PFSK-1 (cell line): ENCODE results near the gene IRAK1.

Experiments
- FOXP2 ChIP-seq: optimal IDR thresholded peaks from 2 replicates; pipeline ENCODE3; 2011; ENCODE audit warnings: borderline replicate concordance, control low read depth, inconsistent platforms; ENCODE audit not compliant: insufficient read depth; ENCODE audit errors: extremely low read length, extremely low read depth
- POLR2AphosphoS5 ChIP-seq: IDR thresholded peaks from 2 replicates; pipeline ENCODE4 v1.6.1; 2012; ENCODE audit warnings: low read depth, mild to moderate bottlenecking, control low read depth, low read length, moderate library complexity
- SIN3A ChIP-seq: IDR thresholded peaks from 2 replicates; pipeline ENCODE4 v1.6.1; 2012; ENCODE audit warnings: mild to moderate bottlenecking, low read length, moderate library complexity, borderline replicate concordance; ENCODE audit not compliant: insufficient read depth
- TAF1 ChIP-seq: IDR thresholded peaks from 2 replicates; pipeline ENCODE4 v1.6.1; 2012; ENCODE audit warnings: low read length, control low read depth, borderline replicate concordance; ENCODE audit not compliant: insufficient read depth
- TF ChIP-seq, protein P1 (sequence below), 2 experiments: IDR thresholded peaks; 2 replicates each; pipeline versions ENCODE4 v1.6.1 to v1.8.0; 2011 to 2012; ENCODE audit warnings: low read depth in 2 of 2, low read length in 2 of 2, control low read depth in 1 of 2, inconsistent platforms in 1 of 2, mild to moderate bottlenecking in 1 of 2, moderate library complexity in 1 of 2; ENCODE audit not compliant: insufficient read depth in 1 of 2

Gene IRAK1

GRCh38 chrX:154040863-154041262, 21.2 kb upstream of the IRAK1 start:
- no peak for TF ChIP-seq POLR2AphosphoS5
- TF ChIP-seq FOXP2 = no peak
- TF ChIP-seq SIN3A = no peak
- no peak for TF ChIP-seq TAF1
- TF ChIP-seq, protein P1, sequence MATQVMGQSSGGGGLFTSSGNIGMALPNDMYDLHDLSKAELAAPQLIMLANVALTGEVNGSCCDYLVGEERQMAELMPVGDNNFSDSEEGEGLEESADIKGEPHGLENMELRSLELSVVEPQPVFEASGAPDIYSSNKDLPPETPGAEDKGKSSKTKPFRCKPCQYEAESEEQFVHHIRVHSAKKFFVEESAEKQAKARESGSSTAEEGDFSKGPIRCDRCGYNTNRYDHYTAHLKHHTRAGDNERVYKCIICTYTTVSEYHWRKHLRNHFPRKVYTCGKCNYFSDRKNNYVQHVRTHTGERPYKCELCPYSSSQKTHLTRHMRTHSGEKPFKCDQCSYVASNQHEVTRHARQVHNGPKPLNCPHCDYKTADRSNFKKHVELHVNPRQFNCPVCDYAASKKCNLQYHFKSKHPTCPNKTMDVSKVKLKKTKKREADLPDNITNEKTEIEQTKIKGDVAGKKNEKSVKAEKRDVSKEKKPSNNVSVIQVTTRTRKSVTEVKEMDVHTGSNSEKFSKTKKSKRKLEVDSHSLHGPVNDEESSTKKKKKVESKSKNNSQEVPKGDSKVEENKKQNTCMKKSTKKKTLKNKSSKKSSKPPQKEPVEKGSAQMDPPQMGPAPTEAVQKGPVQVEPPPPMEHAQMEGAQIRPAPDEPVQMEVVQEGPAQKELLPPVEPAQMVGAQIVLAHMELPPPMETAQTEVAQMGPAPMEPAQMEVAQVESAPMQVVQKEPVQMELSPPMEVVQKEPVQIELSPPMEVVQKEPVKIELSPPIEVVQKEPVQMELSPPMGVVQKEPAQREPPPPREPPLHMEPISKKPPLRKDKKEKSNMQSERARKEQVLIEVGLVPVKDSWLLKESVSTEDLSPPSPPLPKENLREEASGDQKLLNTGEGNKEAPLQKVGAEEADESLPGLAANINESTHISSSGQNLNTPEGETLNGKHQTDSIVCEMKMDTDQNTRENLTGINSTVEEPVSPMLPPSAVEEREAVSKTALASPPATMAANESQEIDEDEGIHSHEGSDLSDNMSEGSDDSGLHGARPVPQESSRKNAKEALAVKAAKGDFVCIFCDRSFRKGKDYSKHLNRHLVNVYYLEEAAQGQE (IDR thresholded peaks at IDR 0.05; ENCODE audit: insufficient read depth in 1 of 2, low read depth in 2 of 2, low read length in 2 of 2) = no peak

GRCh38 chrX:154040307-154040756, 20.6 kb upstream of the IRAK1 start:
- TF ChIP-seq FOXP2 (no peak), TAF1 (no peak), POLR2AphosphoS5 (no peak), SIN3A (no peak)
- TF ChIP-seq, protein P1 (IDR thresholded peaks at IDR 0.05; ENCODE audit: insufficient read depth in 1 of 2, low read depth in 2 of 2, low read length in 2 of 2) = no peak

DNA sequence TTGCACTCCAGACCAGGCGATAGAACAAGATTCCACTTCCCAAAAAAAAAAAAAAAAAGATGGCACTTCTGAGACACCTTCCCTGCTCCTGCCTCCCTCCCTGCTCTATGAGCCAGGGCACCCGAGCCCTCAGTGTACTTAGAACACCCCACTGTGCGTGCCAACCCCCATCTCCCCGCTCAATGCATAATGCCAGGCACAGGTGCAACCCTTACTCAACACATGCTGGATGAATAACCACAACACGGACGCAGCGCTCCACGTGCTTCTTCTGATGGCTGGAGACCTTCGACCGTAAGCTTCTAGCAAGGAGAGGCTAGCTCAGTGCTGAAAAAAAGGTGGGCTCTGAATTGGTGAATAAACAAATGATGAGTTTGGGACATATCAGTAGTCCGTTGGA, 19.9 kb upstream of the IRAK1 start:
- TF ChIP-seq SIN3A = no peak
- TF ChIP-seq TAF1 = no peak

GRCh38 chrX:154038656-154039055, 19.0 kb upstream of the IRAK1 start:
- TF ChIP-seq, protein P1 (IDR thresholded peaks at IDR 0.05; ENCODE audit: insufficient read depth in 1 of 2, low read depth in 2 of 2, low read length in 2 of 2) = no peak
- no peak for TF ChIP-seq FOXP2
- TF ChIP-seq TAF1 = no peak
- TF ChIP-seq SIN3A = no peak
- no peak for TF ChIP-seq POLR2AphosphoS5

GRCh38 chrX:154037754-154038153, 18.1 kb upstream of the IRAK1 start:
- no peak for TF ChIP-seq SIN3A
- no peak for TF ChIP-seq POLR2AphosphoS5
- TF ChIP-seq TAF1 = no peak
- TF ChIP-seq, protein P1 (IDR thresholded peaks at IDR 0.05; ENCODE audit: insufficient read depth in 1 of 2, low read depth in 2 of 2, low read length in 2 of 2) = no peak
- no peak for TF ChIP-seq FOXP2
